Measurements from ENCODE around the gene RMRP. TPM values are rescaled to one million over a fixed set of nuclear protein-coding genes. Genes with fewer than 3 reads are reported as not detected.

Gene RMRP
- polyA plus RNA-seq, 1 donor (not counting 4 experiments of a cell fraction or from before 2014, with no cell fraction given): 21.6 TPM

DNA sequence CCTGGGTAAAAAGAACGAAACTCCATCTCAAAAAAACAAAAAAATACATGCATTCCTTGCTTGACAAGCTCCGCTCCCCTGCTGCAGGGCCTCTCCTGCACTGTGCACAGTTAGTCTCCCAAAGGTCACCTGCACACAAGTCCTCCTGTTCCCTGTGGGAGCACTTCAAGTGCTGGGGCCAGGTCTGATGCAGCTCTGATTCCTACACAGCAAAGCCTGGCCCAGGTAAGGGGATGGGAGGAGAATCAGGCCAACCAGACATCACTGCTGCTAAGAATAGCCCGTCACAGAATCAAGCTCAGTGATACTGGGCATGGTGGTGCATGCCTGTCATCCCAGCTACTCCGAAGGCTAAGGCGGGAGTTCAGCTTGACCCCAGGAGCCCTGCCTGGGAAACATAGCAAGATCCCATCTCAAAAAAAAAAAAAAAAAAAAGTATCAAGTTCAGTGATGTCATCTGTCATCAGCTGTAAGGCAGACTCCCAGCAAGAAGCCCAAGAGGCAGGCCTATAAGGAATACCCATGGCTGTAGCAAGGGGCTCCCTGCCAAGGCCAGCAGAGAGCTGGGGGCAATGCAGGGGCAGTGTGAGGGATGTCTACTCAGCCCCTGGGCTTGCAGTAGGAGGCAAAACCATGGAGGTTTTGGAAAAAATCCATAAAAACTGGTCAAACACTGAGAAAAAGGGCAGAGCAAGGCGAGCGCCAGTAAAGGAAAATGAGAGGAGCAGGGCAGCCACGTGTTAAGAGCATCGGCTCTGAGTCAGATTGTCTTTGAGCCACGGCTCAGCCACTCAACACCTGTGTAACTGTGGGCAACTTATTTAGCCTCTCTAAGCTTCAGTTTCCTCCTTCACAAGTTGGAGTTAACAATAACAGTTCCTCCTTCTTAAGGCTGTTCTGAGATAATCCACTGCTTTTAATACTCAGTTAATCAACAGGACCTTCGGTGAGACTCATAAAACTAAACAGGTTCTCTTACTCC, 28.7 kb upstream of the RMRP start:
- no peaks in the 10 kb centered on the region for H3K9me1 ChIP-seq (ENCODE audit: control insufficient read depth, extremely low read depth, insufficient read depth, low read length)
- peaks cover 4 to 6% of the 10 kb centered on the region in 2 experiments for H3K36me3 ChIP-seq (ENCODE audit: control insufficient read depth in 2 of 2, extremely low read depth in 1 of 2, insufficient read depth in 2 of 2, low read length in 2 of 2)
- H3K27ac ChIP-seq (ENCODE audit: control insufficient read depth, insufficient read depth, low read length): no peak overlapping the region
- no peak overlapping the region for H3K4me2 ChIP-seq (ENCODE audit: control insufficient read depth, extremely low read depth, insufficient read depth, low read depth, low read length)
- peaks cover 16% of the 10 kb centered on the region for H3K4me1 ChIP-seq (ENCODE audit: control insufficient read depth, extremely low read depth, insufficient read depth, low read length)
- DNase-seq (ENCODE audit: low read depth, low spot score) (no peak), FAIRE-seq (no peak)
- no peaks in the 10 kb centered on the region for H3K27me3 ChIP-seq (ENCODE audit: control insufficient read depth, extremely low read depth, insufficient read depth, low read length)
- no peaks in the 10 kb centered on the region for H4K20me1 ChIP-seq (ENCODE audit: control insufficient read depth, extremely low read depth, insufficient read depth, low read length)
- H3K9ac ChIP-seq (ENCODE audit: control insufficient read depth, extremely low read depth, insufficient read depth, low read length): no peak overlapping the region
- dilution Hi-C loops (cut with MboI; ENCODE audit: extremely low pct_ligation_motif_present, low sequenced_read_pairs): no loop called here
- no peak overlapping the region for H2AFZ ChIP-seq (ENCODE audit: control insufficient read depth, low read length)
- H3K4me3 ChIP-seq (ENCODE audit: control insufficient read depth in 2 of 3, extremely low read depth in 1 of 3, insufficient read depth in 2 of 3, low read depth in 1 of 3, low read length in 3 of 3): no peak overlapping the region
- TF ChIP-seq CTCF (optimal IDR thresholded peaks at IDR 0.05 in 1 of 3, IDR thresholded peaks at IDR 0.05 in 1 of 3, conservative IDR thresholded peaks at IDR 0.05 in 1 of 3; ENCODE audit: extremely low read depth in 1 of 3, insufficient read depth in 2 of 3, low read length in 3 of 3) (no peak), EZH2 (IDR thresholded peaks at IDR 0.05; ENCODE audit: low read length) (no peak)
- no peaks in the 10 kb centered on the region for H3K79me2 ChIP-seq (ENCODE audit: control insufficient read depth, insufficient read depth, low read length)
- no peaks in the 10 kb centered on the region for H3K9me3 ChIP-seq (ENCODE audit: control insufficient read depth, low read depth, low read length)

DNA sequence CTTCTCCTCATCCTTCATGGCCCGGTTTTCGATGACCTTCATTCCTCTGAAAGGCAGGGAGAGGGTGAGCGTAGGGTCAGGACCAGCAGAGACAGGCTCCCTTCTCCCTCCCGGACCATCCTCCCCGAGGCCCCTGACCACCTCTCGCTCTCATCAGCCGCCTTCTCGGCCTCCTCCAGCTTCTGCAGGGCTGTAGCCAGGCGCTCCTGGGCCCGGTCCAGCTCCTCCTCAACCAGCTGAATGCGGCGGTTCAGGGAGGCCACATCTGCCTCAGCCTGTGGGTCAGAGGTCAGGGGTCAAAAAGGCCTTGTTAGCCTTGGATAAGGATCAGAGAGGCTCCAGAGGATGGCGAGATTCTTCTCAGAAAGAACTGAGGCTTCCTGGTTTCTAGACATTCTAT, 27.7 kb upstream of the RMRP start:
- Histone ChIP-seq H3K4me2 (ENCODE audit: control insufficient read depth, extremely low read depth, insufficient read depth, low read depth, low read length) (no peak overlapping the region), H3K79me2 (ENCODE audit: control insufficient read depth, insufficient read depth, low read length) (no peaks in the 10 kb centered on the region), H3K27me3 (ENCODE audit: control insufficient read depth, extremely low read depth, insufficient read depth, low read length) (no peaks in the 10 kb centered on the region), H3K9me3 (ENCODE audit: control insufficient read depth, low read depth, low read length) (no peaks in the 10 kb centered on the region), H3K9me1 (ENCODE audit: control insufficient read depth, extremely low read depth, insufficient read depth, low read length) (no peaks in the 10 kb centered on the region), H3K36me3 (ENCODE audit: control insufficient read depth in 2 of 2, extremely low read depth in 1 of 2, insufficient read depth in 2 of 2, low read length in 2 of 2) (peaks cover 4 to 6% of the 10 kb centered on the region in 2 experiments), H3K4me1 (ENCODE audit: control insufficient read depth, extremely low read depth, insufficient read depth, low read length) (peaks cover 16% of the 10 kb centered on the region), H3K9ac (ENCODE audit: control insufficient read depth, extremely low read depth, insufficient read depth, low read length) (no peak overlapping the region), H4K20me1 (ENCODE audit: control insufficient read depth, extremely low read depth, insufficient read depth, low read length) (no peaks in the 10 kb centered on the region), H3K4me3 (ENCODE audit: control insufficient read depth in 2 of 3, extremely low read depth in 1 of 3, insufficient read depth in 2 of 3, low read depth in 1 of 3, low read length in 3 of 3) (no peak overlapping the region), H2AFZ (ENCODE audit: control insufficient read depth, low read length) (no peak overlapping the region), H3K27ac (ENCODE audit: control insufficient read depth, insufficient read depth, low read length) (no peak overlapping the region)
- FAIRE-seq (no peak), DNase-seq (ENCODE audit: low read depth, low spot score) (no peak)
- no peak for TF ChIP-seq EZH2 (IDR thresholded peaks at IDR 0.05; ENCODE audit: low read length)
- TF ChIP-seq CTCF (optimal IDR thresholded peaks at IDR 0.05 in 1 of 3, IDR thresholded peaks at IDR 0.05 in 1 of 3, conservative IDR thresholded peaks at IDR 0.05 in 1 of 3; ENCODE audit: extremely low read depth in 1 of 3, insufficient read depth in 2 of 3, low read length in 3 of 3): no peak
- dilution Hi-C loops (cut with MboI; ENCODE audit: extremely low pct_ligation_motif_present, low sequenced_read_pairs): no loop called here

Data from keratinocyte (primary cell).